Breast epithelium (tissue), 3 donors: ENCODE results near the gene ANKMY2.

ENCODE experiments used
- CTCF ChIP-seq, 3 donors: fragments of 450-650 bp; IDR thresholded peaks; one replicate each; pipeline ENCODE4 v1.5.1; 2016 to 2017; ENCODE audit warnings: antibody characterized with exemption in 3 of 3, mild to moderate bottlenecking in 3 of 3, moderate library complexity in 3 of 3
- POLR2A ChIP-seq: fragments of 450-650 bp; IDR thresholded peaks from one replicate; pipeline ENCODE4 v1.6.1; 2016; ENCODE audit warnings: antibody characterized with exemption, mild to moderate bottlenecking, moderate library complexity
- POLR2AphosphoS5 ChIP-seq, 3 donors: sonication (generic); formaldehyde crosslinking; IDR thresholded peaks; one replicate each; pipeline ENCODE4 v1.6.1; 2017; ENCODE audit warnings: antibody characterized with exemption in 3 of 3

- no peak for TF ChIP-seq CTCF (IDR thresholded peaks at IDR 0.05)
- TF ChIP-seq POLR2A = no peak
- TF ChIP-seq POLR2AphosphoS5 (IDR thresholded peaks at IDR 0.05) = no peak
Observed at GRCh38 chr7:16615228-16615627, 30.3 kb downstream of the ANKMY2 start.
